Lower leg skin (tissue), 4 donors: ENCODE measurements around the gene JAML. TPM values are rescaled to one million over a fixed set of nuclear protein-coding genes. Genes with fewer than 3 reads are reported as not detected.
A peak's percentile ranks its signal among the peaks of the same experiment; 100 is the strongest.

ENCODE experiments used
- DNase-seq, 2 donors: peaks; one replicate each; pipeline ENCODE4 v3.0.0-alpha.2; 2019; ENCODE audit warnings: low spot score in 2 of 2
- H3K4me3 ChIP-seq: fragments of 200-600 bp; sonication (generic); 2 replicates; pipeline ENCODE4 v1.5.1; 2017; ENCODE audit warnings: mild to moderate bottlenecking, low read depth; ENCODE audit not compliant: poor library complexity, severe bottlenecking
- POLR2A ChIP-seq, 2 donors: fragments of 450-650 bp; IDR thresholded peaks; one replicate each; pipeline ENCODE4 v1.6.1; 2016 to 2017; ENCODE audit warnings: antibody characterized with exemption in 2 of 2, mild to moderate bottlenecking in 1 of 2, moderate library complexity in 1 of 2
- WGBS, 2 donors: methylation state at CpG; one replicate each; pipeline ENCODE4 v1.1.5; 2018; 5-methylcytosine and 5-hydroxymethylcytosine counted together
- intact Hi-C: fragments of 100-400 bp; cut with DNase I; formaldehyde crosslinking; loops from one replicate; pipeline ENCODE4 v1.15.0; 2023; ENCODE audit warnings: low total_unique reads
- total RNA-seq, 4 donors: library from RNA; depleted of rRNA; stranded (reverse); fragments of >200 nt; gene quantifications; one replicate each; pipeline ENCODE4 v1.1.0, GENCODE V29; 2016
- TF ChIP-seq, protein P1 (sequence below), 3 donors: fragments of 450-650 bp; IDR thresholded peaks; one replicate each; pipeline ENCODE4 v1.5.1; 2016; ENCODE audit warnings: antibody characterized with exemption in 3 of 3, mild to moderate bottlenecking in 3 of 3, moderate library complexity in 2 of 3

Gene JAML
- total RNA-seq, 4 donors from 2014 or later: 0.42 to 3.0 (median 0.61) TPM

- intact Hi-C loops: no loop called here
- no peak overlapping the region for H3K4me3 ChIP-seq
- TF ChIP-seq POLR2A (IDR thresholded peaks at IDR 0.05): no peak
- TF ChIP-seq, protein P1, sequence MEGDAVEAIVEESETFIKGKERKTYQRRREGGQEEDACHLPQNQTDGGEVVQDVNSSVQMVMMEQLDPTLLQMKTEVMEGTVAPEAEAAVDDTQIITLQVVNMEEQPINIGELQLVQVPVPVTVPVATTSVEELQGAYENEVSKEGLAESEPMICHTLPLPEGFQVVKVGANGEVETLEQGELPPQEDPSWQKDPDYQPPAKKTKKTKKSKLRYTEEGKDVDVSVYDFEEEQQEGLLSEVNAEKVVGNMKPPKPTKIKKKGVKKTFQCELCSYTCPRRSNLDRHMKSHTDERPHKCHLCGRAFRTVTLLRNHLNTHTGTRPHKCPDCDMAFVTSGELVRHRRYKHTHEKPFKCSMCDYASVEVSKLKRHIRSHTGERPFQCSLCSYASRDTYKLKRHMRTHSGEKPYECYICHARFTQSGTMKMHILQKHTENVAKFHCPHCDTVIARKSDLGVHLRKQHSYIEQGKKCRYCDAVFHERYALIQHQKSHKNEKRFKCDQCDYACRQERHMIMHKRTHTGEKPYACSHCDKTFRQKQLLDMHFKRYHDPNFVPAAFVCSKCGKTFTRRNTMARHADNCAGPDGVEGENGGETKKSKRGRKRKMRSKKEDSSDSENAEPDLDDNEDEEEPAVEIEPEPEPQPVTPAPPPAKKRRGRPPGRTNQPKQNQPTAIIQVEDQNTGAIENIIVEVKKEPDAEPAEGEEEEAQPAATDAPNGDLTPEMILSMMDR (IDR thresholded peaks at IDR 0.05): no peak
- no peak for DNase-seq
- WGBS, 2 donors: 92 to 93% methylated on average over 11 of the region's 11 CpGs
These were observed 70.8 kb downstream of the JAML start for GRCh38 chr11:118153976-118154375.

DNA sequence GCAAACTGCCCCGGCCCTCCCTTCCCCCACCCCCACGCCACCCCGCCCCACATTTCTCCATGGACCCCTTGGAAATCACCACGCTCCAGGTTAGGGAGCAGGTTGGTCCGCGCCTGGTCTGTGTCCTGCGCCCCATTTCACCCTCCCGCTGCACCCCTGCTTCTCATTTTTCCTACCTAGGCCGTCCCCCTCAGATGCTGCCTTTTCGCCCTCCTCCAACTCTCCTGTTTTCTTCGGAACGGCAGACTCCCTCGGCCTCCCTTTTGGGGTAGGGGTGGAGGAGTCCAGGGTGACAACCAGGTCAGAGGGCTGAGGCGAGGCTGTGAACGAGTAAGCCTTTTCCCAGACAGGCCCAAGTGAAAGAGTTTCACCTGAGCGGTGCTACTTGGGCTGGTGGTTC, 71.3 kb downstream of the JAML start:
- intact Hi-C loops: no loop called here
- no peak for DNase-seq
- H3K4me3 ChIP-seq: no peak overlapping the region
- WGBS, 2 donors: 45 to 52% methylated on average over 14 to 16 of the region's 16 CpGs
- no peak for TF ChIP-seq POLR2A (IDR thresholded peaks at IDR 0.05)
- TF ChIP-seq, protein P1 (IDR thresholded peaks at IDR 0.05): no peak

- intact Hi-C loops: no loop called here
- TF ChIP-seq, protein P1 (IDR thresholded peaks at IDR 0.05): no peak
- TF ChIP-seq POLR2A (IDR thresholded peaks at IDR 0.05): no peak
- DNase-seq: peak in 1 of 2 donors; percentile 30
- peak within 1 kb of the TSS; percentile 21 for H3K4me3 ChIP-seq
- 1% methylated on average over 66 to 68 of the region's 88 CpGs for WGBS, 2 donors
These were observed 72.0 kb downstream of the JAML start, which contains the start of gene SCN4B for GRCh38 chr11:118152552-118153471. SCN4B (minus strand) TSS chr11:118152823; CDS start chr11:118152673, 150 bp downstream.

DNA sequence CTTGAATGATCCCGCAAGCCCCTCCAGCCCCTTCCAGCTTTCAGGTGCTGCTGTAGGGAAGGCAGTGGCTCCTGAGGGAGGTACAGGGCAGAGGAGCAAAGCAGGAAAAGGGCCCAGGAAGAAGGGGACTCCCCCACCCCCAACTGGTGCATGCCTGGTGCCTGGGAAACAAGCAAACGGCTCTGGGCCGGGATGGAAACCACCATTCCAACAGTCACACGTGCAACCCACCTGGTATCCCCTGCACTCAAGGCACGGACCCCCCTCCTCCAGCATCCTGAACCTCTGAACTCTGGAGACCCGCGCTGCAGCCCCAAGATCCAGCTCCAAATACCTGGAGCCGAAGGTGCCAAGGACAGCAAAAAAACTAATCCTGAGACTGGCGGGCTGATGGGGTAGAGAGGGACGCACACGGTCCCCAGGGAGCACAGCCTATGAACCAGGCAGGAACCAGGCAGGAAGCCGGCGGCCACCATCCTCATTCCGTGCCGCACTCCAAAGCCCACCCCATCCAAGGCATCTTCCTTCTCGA, 72.7 kb downstream of the JAML start:
- TF ChIP-seq POLR2A (IDR thresholded peaks at IDR 0.05): no peak
- TF ChIP-seq, protein P1 (IDR thresholded peaks at IDR 0.05): no peak
- intact Hi-C loops: no loop called here
- no peak overlapping the region for H3K4me3 ChIP-seq
- DNase-seq: no peak
- WGBS, 2 donors: 11 to 19% methylated on average over 14 to 16 of the region's 16 CpGs

GRCh38 chr11:118151431-118151830, 73.4 kb downstream of the JAML start:
- 34 to 45% methylated on average over 5 of the region's 5 CpGs for WGBS, 2 donors
- TF ChIP-seq, protein P1 (IDR thresholded peaks at IDR 0.05): no peak
- no peak for TF ChIP-seq POLR2A (IDR thresholded peaks at IDR 0.05)
- no peak for DNase-seq
- H3K4me3 ChIP-seq: no peak overlapping the region
- intact Hi-C loops: no loop called here
